HCT116 (cell line): ENCODE results near the gene ABCA3.

ENCODE experiments used
- EZH2phosphoT487 ChIP-seq: fragments of 200-600 bp; IDR thresholded peaks from 2 replicates; pipeline ENCODE4 v1.6.1; 2018; ENCODE audit warnings: antibody characterized with exemption, borderline replicate concordance
- SIN3A ChIP-seq: IDR thresholded peaks from 2 replicates; pipeline ENCODE4 v1.6.1; 2012; ENCODE audit warnings: low read depth
- SP1 ChIP-seq: IDR thresholded peaks from 2 replicates; pipeline ENCODE4 v1.6.1; 2012; ENCODE audit warnings: low read depth
- SRF ChIP-seq: IDR thresholded peaks from 2 replicates; pipeline ENCODE4 v1.6.1; 2012; ENCODE audit warnings: low read depth
- TF ChIP-seq, protein P1 (sequence below), 3 experiments: fragments of 200-600 bp in 1 of 3; sonication (generic) in 1 of 3; IDR thresholded peaks in 2 of 3; conservative IDR thresholded peaks in 1 of 3; 2 replicates each; pipeline ENCODE4 v1.5.1; 2012 to 2017; ENCODE audit warnings: low read depth in 2 of 3, low read length in 2 of 3, antibody characterized with exemption in 1 of 3, borderline replicate concordance in 1 of 3, control low read depth in 1 of 3, mild to moderate bottlenecking in 1 of 3, mixed read lengths in 1 of 3, mixed run types in 1 of 3, moderate library complexity in 1 of 3; ENCODE audit not compliant: insufficient read depth in 1 of 3
- TF ChIP-seq, protein P2 (sequence below): IDR thresholded peaks from 2 replicates; pipeline ENCODE4 v1.6.1; 2012; ENCODE audit warnings: low read depth

DNA sequence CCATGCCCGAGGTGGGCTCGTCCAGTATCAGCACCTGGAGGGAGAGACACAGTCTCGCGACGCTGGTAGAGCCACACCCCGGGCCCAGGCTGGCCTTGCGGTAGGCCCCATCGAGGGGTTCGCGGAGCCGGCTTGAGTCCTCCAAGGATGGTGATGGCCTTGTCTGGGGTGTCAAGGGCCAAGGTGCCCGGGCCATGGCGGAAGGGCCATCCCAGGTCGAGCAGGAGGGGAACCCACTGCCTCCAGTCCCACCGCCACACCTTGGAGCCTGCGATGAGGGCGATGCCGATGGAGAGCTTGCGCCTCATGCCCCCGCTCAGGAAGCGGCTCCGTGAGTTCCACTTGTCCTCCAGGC, 43.0 kb downstream of the ABCA3 start:
- TF ChIP-seq SP1: no peak
- no peak for TF ChIP-seq EZH2phosphoT487
- TF ChIP-seq SRF: no peak
- TF ChIP-seq, protein P1, sequence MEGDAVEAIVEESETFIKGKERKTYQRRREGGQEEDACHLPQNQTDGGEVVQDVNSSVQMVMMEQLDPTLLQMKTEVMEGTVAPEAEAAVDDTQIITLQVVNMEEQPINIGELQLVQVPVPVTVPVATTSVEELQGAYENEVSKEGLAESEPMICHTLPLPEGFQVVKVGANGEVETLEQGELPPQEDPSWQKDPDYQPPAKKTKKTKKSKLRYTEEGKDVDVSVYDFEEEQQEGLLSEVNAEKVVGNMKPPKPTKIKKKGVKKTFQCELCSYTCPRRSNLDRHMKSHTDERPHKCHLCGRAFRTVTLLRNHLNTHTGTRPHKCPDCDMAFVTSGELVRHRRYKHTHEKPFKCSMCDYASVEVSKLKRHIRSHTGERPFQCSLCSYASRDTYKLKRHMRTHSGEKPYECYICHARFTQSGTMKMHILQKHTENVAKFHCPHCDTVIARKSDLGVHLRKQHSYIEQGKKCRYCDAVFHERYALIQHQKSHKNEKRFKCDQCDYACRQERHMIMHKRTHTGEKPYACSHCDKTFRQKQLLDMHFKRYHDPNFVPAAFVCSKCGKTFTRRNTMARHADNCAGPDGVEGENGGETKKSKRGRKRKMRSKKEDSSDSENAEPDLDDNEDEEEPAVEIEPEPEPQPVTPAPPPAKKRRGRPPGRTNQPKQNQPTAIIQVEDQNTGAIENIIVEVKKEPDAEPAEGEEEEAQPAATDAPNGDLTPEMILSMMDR (IDR thresholded peaks at IDR 0.05 in 2 of 3, conservative IDR thresholded peaks at IDR 0.05 in 1 of 3; ENCODE audit: borderline replicate concordance in 1 of 3, insufficient read depth in 1 of 3, low read depth in 2 of 3, low read length in 2 of 3): no peak
- TF ChIP-seq SIN3A: no peak
- TF ChIP-seq, protein P2, sequence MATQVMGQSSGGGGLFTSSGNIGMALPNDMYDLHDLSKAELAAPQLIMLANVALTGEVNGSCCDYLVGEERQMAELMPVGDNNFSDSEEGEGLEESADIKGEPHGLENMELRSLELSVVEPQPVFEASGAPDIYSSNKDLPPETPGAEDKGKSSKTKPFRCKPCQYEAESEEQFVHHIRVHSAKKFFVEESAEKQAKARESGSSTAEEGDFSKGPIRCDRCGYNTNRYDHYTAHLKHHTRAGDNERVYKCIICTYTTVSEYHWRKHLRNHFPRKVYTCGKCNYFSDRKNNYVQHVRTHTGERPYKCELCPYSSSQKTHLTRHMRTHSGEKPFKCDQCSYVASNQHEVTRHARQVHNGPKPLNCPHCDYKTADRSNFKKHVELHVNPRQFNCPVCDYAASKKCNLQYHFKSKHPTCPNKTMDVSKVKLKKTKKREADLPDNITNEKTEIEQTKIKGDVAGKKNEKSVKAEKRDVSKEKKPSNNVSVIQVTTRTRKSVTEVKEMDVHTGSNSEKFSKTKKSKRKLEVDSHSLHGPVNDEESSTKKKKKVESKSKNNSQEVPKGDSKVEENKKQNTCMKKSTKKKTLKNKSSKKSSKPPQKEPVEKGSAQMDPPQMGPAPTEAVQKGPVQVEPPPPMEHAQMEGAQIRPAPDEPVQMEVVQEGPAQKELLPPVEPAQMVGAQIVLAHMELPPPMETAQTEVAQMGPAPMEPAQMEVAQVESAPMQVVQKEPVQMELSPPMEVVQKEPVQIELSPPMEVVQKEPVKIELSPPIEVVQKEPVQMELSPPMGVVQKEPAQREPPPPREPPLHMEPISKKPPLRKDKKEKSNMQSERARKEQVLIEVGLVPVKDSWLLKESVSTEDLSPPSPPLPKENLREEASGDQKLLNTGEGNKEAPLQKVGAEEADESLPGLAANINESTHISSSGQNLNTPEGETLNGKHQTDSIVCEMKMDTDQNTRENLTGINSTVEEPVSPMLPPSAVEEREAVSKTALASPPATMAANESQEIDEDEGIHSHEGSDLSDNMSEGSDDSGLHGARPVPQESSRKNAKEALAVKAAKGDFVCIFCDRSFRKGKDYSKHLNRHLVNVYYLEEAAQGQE: no peak
